DND-41 (cell line): ENCODE results near the gene IFFO2.

ENCODE experiments used
- EZH2 ChIP-seq: IDR thresholded peaks from 3 replicates; pipeline ENCODE4 v1.6.1; 2012; ENCODE audit warnings: borderline replicate concordance, low read depth, mild to moderate bottlenecking, moderate library complexity, low read length, inconsistent platforms; ENCODE audit not compliant: severe bottlenecking
- TF ChIP-seq, protein P1 (sequence below): IDR thresholded peaks from 2 replicates; pipeline ENCODE4 v1.5.1; 2012; ENCODE audit warnings: borderline replicate concordance, low read length, moderate library complexity, mild to moderate bottlenecking; ENCODE audit not compliant: poor library complexity, severe bottlenecking; ENCODE audit errors: extremely low read depth

DNA sequence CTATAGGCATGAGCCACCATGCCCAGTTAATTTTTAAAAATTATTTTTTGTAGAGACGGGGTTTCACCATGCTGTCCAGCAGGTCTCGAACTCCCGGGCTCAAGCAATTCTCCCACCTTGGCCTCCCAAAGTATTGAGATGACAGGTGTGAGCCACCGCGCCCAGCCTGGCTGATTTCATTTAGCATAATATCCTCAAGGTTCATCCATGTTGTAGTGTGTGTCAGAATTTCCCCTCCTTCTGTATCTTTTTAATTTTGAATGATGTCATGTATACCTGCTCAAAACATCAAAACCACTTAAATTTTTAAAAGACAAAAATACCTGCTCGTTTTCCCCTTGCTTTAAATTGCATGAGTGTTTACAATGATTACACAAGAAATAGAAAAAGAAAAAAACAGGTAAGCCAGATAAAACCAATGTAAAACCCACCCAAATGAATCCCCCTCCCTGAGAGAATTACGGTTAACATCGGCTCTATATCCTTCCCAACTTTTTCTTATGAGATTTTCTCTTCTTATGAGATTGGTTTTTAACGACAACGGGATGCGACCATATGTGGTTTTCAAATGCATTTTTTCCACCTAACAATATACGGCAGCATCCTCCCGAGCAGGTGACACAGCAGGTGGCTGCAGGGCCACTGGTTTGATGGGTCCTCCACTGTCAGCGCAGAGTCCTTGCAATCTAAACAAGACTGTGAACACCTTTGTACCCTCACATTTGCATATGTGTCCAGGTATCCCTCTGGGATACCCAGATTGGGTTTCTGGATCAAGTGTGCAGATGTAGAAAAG, 22.1 kb downstream of the IFFO2 start:
- TF ChIP-seq, protein P1, sequence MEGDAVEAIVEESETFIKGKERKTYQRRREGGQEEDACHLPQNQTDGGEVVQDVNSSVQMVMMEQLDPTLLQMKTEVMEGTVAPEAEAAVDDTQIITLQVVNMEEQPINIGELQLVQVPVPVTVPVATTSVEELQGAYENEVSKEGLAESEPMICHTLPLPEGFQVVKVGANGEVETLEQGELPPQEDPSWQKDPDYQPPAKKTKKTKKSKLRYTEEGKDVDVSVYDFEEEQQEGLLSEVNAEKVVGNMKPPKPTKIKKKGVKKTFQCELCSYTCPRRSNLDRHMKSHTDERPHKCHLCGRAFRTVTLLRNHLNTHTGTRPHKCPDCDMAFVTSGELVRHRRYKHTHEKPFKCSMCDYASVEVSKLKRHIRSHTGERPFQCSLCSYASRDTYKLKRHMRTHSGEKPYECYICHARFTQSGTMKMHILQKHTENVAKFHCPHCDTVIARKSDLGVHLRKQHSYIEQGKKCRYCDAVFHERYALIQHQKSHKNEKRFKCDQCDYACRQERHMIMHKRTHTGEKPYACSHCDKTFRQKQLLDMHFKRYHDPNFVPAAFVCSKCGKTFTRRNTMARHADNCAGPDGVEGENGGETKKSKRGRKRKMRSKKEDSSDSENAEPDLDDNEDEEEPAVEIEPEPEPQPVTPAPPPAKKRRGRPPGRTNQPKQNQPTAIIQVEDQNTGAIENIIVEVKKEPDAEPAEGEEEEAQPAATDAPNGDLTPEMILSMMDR: no peak
- no peak for TF ChIP-seq EZH2
